Gastroesophageal sphincter (tissue), 3 donors: ENCODE data around the gene COX4I1.

Source experiments
- POLR2A ChIP-seq, 2 donors: fragments of 450-650 bp; IDR thresholded peaks; one replicate each; pipeline ENCODE4 v1.6.1; 2017; ENCODE audit warnings: antibody characterized with exemption in 2 of 2, mild to moderate bottlenecking in 2 of 2, moderate library complexity in 1 of 2
- TF ChIP-seq, protein P1 (sequence below), 4 experiments: fragments of 200-600 bp in 2 of 4; fragments of 450-650 bp in 2 of 4; sonication (generic) in 1 of 4; IDR thresholded peaks; one replicate each; pipeline ENCODE4 v1.5.1; 2017 to 2019; ENCODE audit warnings: antibody characterized with exemption in 4 of 4, mild to moderate bottlenecking in 2 of 4, moderate library complexity in 2 of 4

DNA sequence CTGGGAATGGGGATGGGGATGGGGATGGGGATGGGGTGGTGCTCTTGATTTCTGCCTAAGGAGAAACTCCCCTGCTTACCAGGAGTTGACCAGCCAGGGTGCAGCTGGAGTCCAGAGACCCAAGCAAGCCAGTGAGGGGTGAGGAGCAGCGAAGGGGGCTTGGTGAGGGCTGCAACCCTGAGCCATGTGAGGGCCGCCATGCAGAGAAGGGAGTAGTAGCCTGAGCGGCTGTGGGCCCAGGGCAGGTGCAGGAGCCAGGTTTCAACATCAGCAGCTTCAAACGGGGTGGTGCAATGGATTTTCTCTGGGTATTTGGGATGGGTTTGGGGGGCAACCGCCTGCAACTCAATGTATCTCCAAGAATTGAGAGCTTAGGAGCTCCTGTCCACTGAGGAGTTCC lies 35.2 kb downstream of the COX4I1 start:
- TF ChIP-seq, protein P1, sequence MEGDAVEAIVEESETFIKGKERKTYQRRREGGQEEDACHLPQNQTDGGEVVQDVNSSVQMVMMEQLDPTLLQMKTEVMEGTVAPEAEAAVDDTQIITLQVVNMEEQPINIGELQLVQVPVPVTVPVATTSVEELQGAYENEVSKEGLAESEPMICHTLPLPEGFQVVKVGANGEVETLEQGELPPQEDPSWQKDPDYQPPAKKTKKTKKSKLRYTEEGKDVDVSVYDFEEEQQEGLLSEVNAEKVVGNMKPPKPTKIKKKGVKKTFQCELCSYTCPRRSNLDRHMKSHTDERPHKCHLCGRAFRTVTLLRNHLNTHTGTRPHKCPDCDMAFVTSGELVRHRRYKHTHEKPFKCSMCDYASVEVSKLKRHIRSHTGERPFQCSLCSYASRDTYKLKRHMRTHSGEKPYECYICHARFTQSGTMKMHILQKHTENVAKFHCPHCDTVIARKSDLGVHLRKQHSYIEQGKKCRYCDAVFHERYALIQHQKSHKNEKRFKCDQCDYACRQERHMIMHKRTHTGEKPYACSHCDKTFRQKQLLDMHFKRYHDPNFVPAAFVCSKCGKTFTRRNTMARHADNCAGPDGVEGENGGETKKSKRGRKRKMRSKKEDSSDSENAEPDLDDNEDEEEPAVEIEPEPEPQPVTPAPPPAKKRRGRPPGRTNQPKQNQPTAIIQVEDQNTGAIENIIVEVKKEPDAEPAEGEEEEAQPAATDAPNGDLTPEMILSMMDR (IDR thresholded peaks at IDR 0.05): no peak
- no peak for TF ChIP-seq POLR2A (IDR thresholded peaks at IDR 0.05)
